ENCODE data around the gene MMP7.

MMP7 gene

GRCh38 chr11:102530558-102530957, at the start of gene MMP7:
Gene MMP7 (minus strand): TSS chr11:102530747. CDS start chr11:102530700, 47 bp downstream.
- no peak for DNase-seq (ENCODE audit: low spot score)

- DNase-seq (ENCODE audit: low spot score): no peak
Measured at GRCh38 chr11:102577723-102578122, 47.2 kb upstream of the MMP7 start.

GRCh38 chr11:102577182-102577581, 46.6 kb upstream of the MMP7 start:
- no peak for DNase-seq (ENCODE audit: low spot score)

GRCh38 chr11:102576350-102576749, 45.8 kb upstream of the MMP7 start:
- DNase-seq (ENCODE audit: low spot score): no peak

- no peak for DNase-seq (ENCODE audit: low spot score)
Measured at GRCh38 chr11:102575012-102575411, 44.5 kb upstream of the MMP7 start.

GRCh38 chr11:102573851-102574250, 43.3 kb upstream of the MMP7 start:
- DNase-seq (ENCODE audit: low spot score): no peak

- no peak for DNase-seq (ENCODE audit: low spot score)
Measured at GRCh38 chr11:102572554-102573220, 42.1 kb upstream of the MMP7 start.

GRCh38 chr11:102568851-102569250, 38.3 kb upstream of the MMP7 start:
- DNase-seq (ENCODE audit: low spot score): no peak

GRCh38 chr11:102566112-102566511, 35.6 kb upstream of the MMP7 start:
- DNase-seq (ENCODE audit: low spot score): no peak

- no peak for DNase-seq (ENCODE audit: low spot score)
Measured at GRCh38 chr11:102564110-102564509, 33.6 kb upstream of the MMP7 start.

GRCh38 chr11:102561636-102562035, 31.1 kb upstream of the MMP7 start:
- no peak for DNase-seq (ENCODE audit: low spot score)

- peak; percentile 20 for DNase-seq (ENCODE audit: low spot score)
Measured at GRCh38 chr11:102560555-102561011, 30.0 kb upstream of the MMP7 start.

- no peak for DNase-seq (ENCODE audit: low spot score)
Measured at GRCh38 chr11:102559839-102560238, 29.3 kb upstream of the MMP7 start.

- no peak for DNase-seq (ENCODE audit: low spot score)
Measured at GRCh38 chr11:102555091-102555490, 24.5 kb upstream of the MMP7 start.

GRCh38 chr11:102553835-102554282, 23.3 kb upstream of the MMP7 start:
- no peak for DNase-seq (ENCODE audit: low spot score)

GRCh38 chr11:102552447-102553194, 22.1 kb upstream of the MMP7 start:
- DNase-seq (ENCODE audit: low spot score): no peak

- no peak for DNase-seq (ENCODE audit: low spot score)
Measured at GRCh38 chr11:102552020-102552419, 21.5 kb upstream of the MMP7 start.

- DNase-seq (ENCODE audit: low spot score): peak; percentile 51
Measured at GRCh38 chr11:102551169-102551781, 20.7 kb upstream of the MMP7 start.

GRCh38 chr11:102546923-102547471, 16.4 kb upstream of the MMP7 start:
- DNase-seq (ENCODE audit: low spot score): no peak

GRCh38 chr11:102546427-102546826, 15.9 kb upstream of the MMP7 start:
- no peak for DNase-seq (ENCODE audit: low spot score)

GRCh38 chr11:102545701-102546100, 15.2 kb upstream of the MMP7 start:
- no peak for DNase-seq (ENCODE audit: low spot score)

GRCh38 chr11:102544594-102544993, 14.0 kb upstream of the MMP7 start:
- DNase-seq (ENCODE audit: low spot score): no peak

GRCh38 chr11:102539567-102539966, 9.0 kb upstream of the MMP7 start:
- no peak for DNase-seq (ENCODE audit: low spot score)

Data from pons (tissue), 1 donor.